K562 (cell line): ENCODE measurements around the gene MRPL16. TPM values are rescaled to one million over a fixed set of nuclear protein-coding genes. Genes with fewer than 3 reads are reported as not detected.

Source experiments
- DEAF1 ChIP-seq: fragments of 450-650 bp; formaldehyde crosslinking; IDR thresholded peaks from 2 replicates; pipeline ENCODE4 v1.4.0; 2020; ENCODE audit warnings: mild to moderate bottlenecking, moderate library complexity
- FOXA3 ChIP-seq, 2 experiments: fragments of 450-650 bp in 1 of 2; sonication (generic) in 1 of 2; formaldehyde crosslinking; IDR thresholded peaks in 1 of 2; conservative IDR thresholded peaks in 1 of 2; 2 replicates each; pipeline versions ENCODE4 v1.4.0 to v1.8.0; 2020 to 2022; ENCODE audit warnings: mild to moderate bottlenecking in 2 of 2, missing genetic modification reagents in 1 of 2
- MAFG ChIP-seq: fragments of 450-650 bp; conservative IDR thresholded peaks from 2 replicates; pipeline ENCODE4 v1.6.1; 2016; ENCODE audit warnings: missing genetic modification characterization, missing compliant biosample characterization
- MED1 ChIP-seq: sonication (generic); formaldehyde crosslinking; IDR thresholded peaks from 2 replicates; pipeline ENCODE4 v1.8.1; 2023; ENCODE audit warnings: missing genetic modification reagents, borderline replicate concordance
- MYBL2 ChIP-seq, 2 experiments: fragments of 450-650 bp in 1 of 2; sonication (generic) in 1 of 2; formaldehyde crosslinking in 1 of 2; IDR thresholded peaks; 2 replicates each; pipeline versions ENCODE4 v1.6.1 to v1.8.1; 2017 to 2022; ENCODE audit warnings: borderline replicate concordance in 1 of 2, inconsistent platforms in 1 of 2, low read depth in 1 of 2, mild to moderate bottlenecking in 1 of 2, missing genetic modification reagents in 1 of 2, moderate library complexity in 1 of 2
- NEUROD1 ChIP-seq: fragments of 150-350 bp; IDR thresholded peaks from 2 replicates; pipeline ENCODE4 v1.6.1; 2014; ENCODE audit warnings: borderline replicate concordance, low read length, low read depth; ENCODE audit not compliant: partially characterized antibody
- POLR2A ChIP-seq: fragments of 450-650 bp; conservative IDR thresholded peaks from 2 replicates; pipeline ENCODE4 v1.6.1; 2016
- PRMT5 ChIP-seq: sonication (generic); formaldehyde crosslinking; IDR thresholded peaks from 2 replicates; pipeline ENCODE4 v1.5.0; 2020; ENCODE audit warnings: missing genetic modification reagents
- PYGO2 ChIP-seq: fragments of 450-650 bp; IDR thresholded peaks from 2 replicates; pipeline ENCODE4 v1.6.1; 2016; ENCODE audit warnings: mild to moderate bottlenecking, missing genetic modification characterization, moderate library complexity, missing compliant biosample characterization
- RAD51 ChIP-seq: fragments of 450-650 bp; IDR thresholded peaks from 2 replicates; pipeline ENCODE4 v1.7.1; 2016; ENCODE audit warnings: low read depth, mild to moderate bottlenecking, borderline replicate concordance
- STAG1 ChIP-seq: sonication (generic); formaldehyde crosslinking; IDR thresholded peaks from 2 replicates; pipeline ENCODE4 v1.5.0; 2020; ENCODE audit warnings: missing genetic modification reagents, borderline replicate concordance
- TGIF2 ChIP-seq: sonication (generic); formaldehyde crosslinking; IDR thresholded peaks from 2 replicates; pipeline ENCODE4 v1.8.1; 2022; ENCODE audit warnings: mild to moderate bottlenecking, missing genetic modification reagents, moderate library complexity
- ZBTB1 ChIP-seq: sonication (generic); formaldehyde crosslinking; IDR thresholded peaks from 2 replicates; pipeline ENCODE4 v1.8.1; 2023; ENCODE audit warnings: missing genetic modification reagents, low read depth, mild to moderate bottlenecking, borderline replicate concordance
- ZBTB2 ChIP-seq: fragments of 450-650 bp; IDR thresholded peaks from 2 replicates; pipeline ENCODE4 v1.6.1; 2016; ENCODE audit warnings: antibody characterized with exemption
- ZMIZ1 ChIP-seq, 2 experiments: fragments of 150-350 bp in 1 of 2; IDR thresholded peaks; 2 replicates each; pipeline ENCODE4 v1.6.1; 2012 to 2016; ENCODE audit warnings: low read depth in 2 of 2, low read length in 2 of 2, mild to moderate bottlenecking in 1 of 2, moderate library complexity in 1 of 2
- ZNF133 ChIP-seq: fragments of 250-450 bp; sonication (Bioruptor Pico); IDR thresholded peaks from 2 replicates; pipeline ENCODE4 v1.4.0; 2020; ENCODE audit warnings: mild to moderate bottlenecking
- ZNF140 ChIP-seq: fragments of 250-450 bp; sonication (Bioruptor Pico); IDR thresholded peaks from 2 replicates; pipeline ENCODE4 v1.8.0; 2021; ENCODE audit warnings: moderate library complexity, mild to moderate bottlenecking, inconsistent platforms
- ZNF174 ChIP-seq: fragments of 250-450 bp; sonication (Bioruptor Pico); IDR thresholded peaks from 2 replicates; pipeline ENCODE4 v1.4.0; 2020; ENCODE audit warnings: mild to moderate bottlenecking
- ZNF184 ChIP-seq: sonication (generic); formaldehyde crosslinking; IDR thresholded peaks from 2 replicates; pipeline ENCODE4 v1.5.0; 2020; ENCODE audit warnings: missing genetic modification reagents
- ZNF431 ChIP-seq: sonication (generic); formaldehyde crosslinking; IDR thresholded peaks from 2 replicates; pipeline ENCODE4 v1.8.0; 2022; ENCODE audit warnings: mild to moderate bottlenecking, missing genetic modification reagents
- ZNF507 ChIP-seq: conservative IDR thresholded peaks from 2 replicates; pipeline ENCODE4 v1.6.1; 2017; ENCODE audit warnings: missing genetic modification characterization, missing compliant biosample characterization
- ZNF586 ChIP-seq: fragments of 450-650 bp; formaldehyde crosslinking; conservative IDR thresholded peaks from 2 replicates; pipeline ENCODE4 v1.4.0; 2020; ENCODE audit warnings: mild to moderate bottlenecking, moderate library complexity
- ZSCAN29 ChIP-seq: fragments of 450-650 bp; IDR thresholded peaks from 2 replicates; pipeline ENCODE4 v1.6.1; 2017
- polyA plus RNA-seq, 8 experiments: library from polyadenylated mRNA; depleted of rRNA in 4 of 8; stranded (reverse) in 5 of 8; unstranded in 3 of 8; fragments of >200 nt; fragmentation: Nextera tagmentation in 2 of 8; fragmentation: Illumina TruSeq in 1 of 8; extraction: Ambion mirVana in 2 of 8; extraction: Trizol in 1 of 8; gene quantifications; 2 replicates each; pipeline versions ENCODE4 v1.2.1 to v1.2.3, GENCODE V29; 2011 to 2014; ENCODE audit warnings: inconsistent platforms in 1 of 8, missing spikeins in 1 of 8
- total RNA-seq, 7 experiments: library from RNA; depleted of rRNA in 6 of 7; stranded (reverse); fragments of >200 nt in 6 of 7; fragmentation: Illumina TruSeq in 2 of 7; extraction: Trizol in 2 of 7; gene quantifications; 2 replicates each; pipeline versions ENCODE4 v1.2.1 to v1.2.3, GENCODE V29; 2011 to 2021; ENCODE audit warnings: low replicate concordance in 1 of 7

The MRPL16 gene
- total and polyA plus RNA-seq, 9 of the 15 experiments (the other 6 are each of a cell fraction or from before 2014, with no cell fraction given), result 63.3 to 209 (median 157) TPM

GRCh38 chr11:59810189-59810910, at the start of gene MRPL16 (continued):
- TF ChIP-seq DEAF1 (CRISPR knock-in tag) (no peak), TGIF2 (no peak), ZNF174 (no peak), NEUROD1 (peak; percentile 31), RAD51 (no peak), STAG1 (peak; percentile 60; the same call in 1 of the 2 replicates), ZNF586 (CRISPR knock-in tag) (no peak), ZNF184 (no peak), MED1 (CRISPR knock-in tag) (no peak), ZNF133 (CRISPR knock-in tag) (no peak), ZBTB2 (peak; percentile 27; the same call in 1 of the 2 replicates), ZSCAN29 (no peak; the same call in 1 of the 2 replicates), ZNF140 (no peak), ZNF507 (tag) (no peak), ZMIZ1 (IDR thresholded peaks at IDR 0.05; ENCODE audit: low read depth in 2 of 2, low read length in 2 of 2) (peak in 1 of 2 experiments; percentile 20; a peak in 1 of 4 replicates), MYBL2 (IDR thresholded peaks at IDR 0.05; ENCODE audit: low read depth) (no peak), MYBL2 (CRISPR knock-in tag; IDR thresholded peaks at IDR 0.05; ENCODE audit: borderline replicate concordance) (no peak), ZNF431 (CRISPR knock-in tag) (peak; percentile 79), ZBTB1 (no peak), FOXA3 (CRISPR knock-in tag; conservative IDR thresholded peaks at IDR 0.05 in 1 of 2, IDR thresholded peaks at IDR 0.05 in 1 of 2) (0 out of 4 replicates have a peak, but pooled peaks of 1 of the 2 experiments have one; percentile 7), POLR2A (peak; percentile 92), PYGO2 (tag) (no peak), MAFG (tag) (no peak), PRMT5 (CRISPR knock-in tag) (no peak)
